Measurements from ENCODE around the gene TAF12.

TAF12 gene

GRCh38 chr1:28571911-28572310 lies 71.0 kb downstream of the TAF12 start:
- Histone ChIP-seq H3K9ac (no peak overlapping the region), H2AFZ (ENCODE audit: low read depth) (no peak overlapping the region), H4K20me1 (ENCODE audit: insufficient read depth) (no peaks in the 10 kb centered on the region), H3K4me3 (IDR thresholded peaks at IDR 0.05; ENCODE audit: insufficient read depth, low read depth, low read length) (no peak overlapping the region), H3K79me2 (ENCODE audit: insufficient read depth, low read depth) (no peaks in the 10 kb centered on the region), H3K4me2 (no peak overlapping the region), H3K27me3 (ENCODE audit: insufficient read depth, low read depth) (no peaks in the 10 kb centered on the region), H3K4me1 (ENCODE audit: low read depth, poor library complexity, severe bottlenecking) (peaks cover 3% of the 10 kb centered on the region), H3K36me3 (ENCODE audit: insufficient read depth) (no peaks in the 10 kb centered on the region), H3K27ac (no peak overlapping the region)
- TF ChIP-seq CTCF (conservative IDR thresholded peaks at IDR 0.05; ENCODE audit: low read depth, low read length) = no peak

GRCh38 chr1:28566931-28567330 lies 75.9 kb downstream of the TAF12 start:
- no peaks in the 10 kb centered on the region for H3K79me2 ChIP-seq (ENCODE audit: insufficient read depth, low read depth)
- H3K27me3 ChIP-seq (ENCODE audit: insufficient read depth, low read depth) = no peaks in the 10 kb centered on the region
- no peak for TF ChIP-seq CTCF (conservative IDR thresholded peaks at IDR 0.05; ENCODE audit: low read depth, low read length)
- no peak overlapping the region for H2AFZ ChIP-seq (ENCODE audit: low read depth)
- H3K36me3 ChIP-seq (ENCODE audit: insufficient read depth) = peaks cover 5% of the 10 kb centered on the region; the same call in 1 of the 2 replicates
- no peak overlapping the region for H3K4me3 ChIP-seq (IDR thresholded peaks at IDR 0.05; ENCODE audit: insufficient read depth, low read depth, low read length)
- no peaks in the 10 kb centered on the region for H4K20me1 ChIP-seq (ENCODE audit: insufficient read depth)
- no peak overlapping the region for H3K27ac ChIP-seq
- H3K9ac ChIP-seq = no peak overlapping the region
- no peak overlapping the region for H3K4me2 ChIP-seq
- H3K4me1 ChIP-seq (ENCODE audit: low read depth, poor library complexity, severe bottlenecking) = peaks cover 37% of the 10 kb centered on the region

GRCh38 chr1:28565726-28566125 lies 77.1 kb downstream of the TAF12 start:
- no peak overlapping the region for H2AFZ ChIP-seq (ENCODE audit: low read depth)
- peaks cover 5% of the 10 kb centered on the region; the same call in 1 of the 2 replicates for H3K36me3 ChIP-seq (ENCODE audit: insufficient read depth)

GRCh38 chr1:28565040-28565439 lies 77.8 kb downstream of the TAF12 start:
- Histone ChIP-seq H3K27ac (peak overlapping the region; percentile 34; the same call in 1 of the 2 replicates), H3K4me1 (ENCODE audit: low read depth, poor library complexity, severe bottlenecking) (peaks cover 45% of the 10 kb centered on the region), H3K9ac (no peak overlapping the region), H3K79me2 (ENCODE audit: insufficient read depth, low read depth) (no peaks in the 10 kb centered on the region), H4K20me1 (ENCODE audit: insufficient read depth) (no peaks in the 10 kb centered on the region), H3K4me2 (no peak overlapping the region), H3K27me3 (ENCODE audit: insufficient read depth, low read depth) (no peaks in the 10 kb centered on the region), H3K36me3 (ENCODE audit: insufficient read depth) (peaks cover 5% of the 10 kb centered on the region; the same call in 1 of the 2 replicates), H2AFZ (ENCODE audit: low read depth) (no peak overlapping the region), H3K4me3 (IDR thresholded peaks at IDR 0.05; ENCODE audit: insufficient read depth, low read depth, low read length) (no peak overlapping the region)
- TF ChIP-seq CTCF (conservative IDR thresholded peaks at IDR 0.05; ENCODE audit: low read depth, low read length) = no peak

More at GRCh38 chr1:28565726-28566125, 77.1 kb downstream of the TAF12 start:
- Histone ChIP-seq H3K79me2 (ENCODE audit: insufficient read depth, low read depth) (no peaks in the 10 kb centered on the region), H3K9ac (no peak overlapping the region), H4K20me1 (ENCODE audit: insufficient read depth) (no peaks in the 10 kb centered on the region), H3K4me3 (IDR thresholded peaks at IDR 0.05; ENCODE audit: insufficient read depth, low read depth, low read length) (no peak overlapping the region), H3K27me3 (ENCODE audit: insufficient read depth, low read depth) (no peaks in the 10 kb centered on the region), H3K4me2 (no peak overlapping the region), H3K27ac (no peak overlapping the region), H3K4me1 (ENCODE audit: low read depth, poor library complexity, severe bottlenecking) (peaks cover 43% of the 10 kb centered on the region)
- no peak for TF ChIP-seq CTCF (conservative IDR thresholded peaks at IDR 0.05; ENCODE audit: low read depth, low read length)
